CD4-positive, alpha-beta T cell treated with Interleukin-2 at 100 ng/mL for 4 hours (primary cell): Measurements from ENCODE around the gene TNS1.

Experiments
- DNase-seq: peaks from one replicate; pipeline ENCODE4 v3.0.0-alpha.2; 2020; ENCODE audit warnings: low spot score

TNS1 gene

DNA sequence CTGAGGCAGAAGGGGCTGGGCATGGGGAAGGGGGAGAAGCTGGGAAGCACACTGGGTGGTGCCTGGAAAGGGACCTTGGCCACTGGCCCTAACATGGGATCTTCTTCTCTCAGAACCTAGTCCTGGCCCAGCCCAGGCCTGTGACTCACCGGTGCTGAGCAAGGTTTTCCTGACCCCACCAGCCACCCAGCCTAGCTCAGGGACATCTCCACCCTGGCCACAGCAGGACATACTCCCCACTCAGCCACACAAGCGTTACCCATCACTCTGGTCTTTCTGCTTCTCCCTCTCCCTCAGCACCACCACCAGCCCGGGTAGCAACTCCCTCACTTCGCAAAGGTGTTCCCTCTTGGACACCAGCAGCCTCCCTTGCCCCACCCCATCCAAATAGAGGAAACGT lies 22.8 kb downstream of the TNS1 start:
- no peak for DNase-seq

DNA sequence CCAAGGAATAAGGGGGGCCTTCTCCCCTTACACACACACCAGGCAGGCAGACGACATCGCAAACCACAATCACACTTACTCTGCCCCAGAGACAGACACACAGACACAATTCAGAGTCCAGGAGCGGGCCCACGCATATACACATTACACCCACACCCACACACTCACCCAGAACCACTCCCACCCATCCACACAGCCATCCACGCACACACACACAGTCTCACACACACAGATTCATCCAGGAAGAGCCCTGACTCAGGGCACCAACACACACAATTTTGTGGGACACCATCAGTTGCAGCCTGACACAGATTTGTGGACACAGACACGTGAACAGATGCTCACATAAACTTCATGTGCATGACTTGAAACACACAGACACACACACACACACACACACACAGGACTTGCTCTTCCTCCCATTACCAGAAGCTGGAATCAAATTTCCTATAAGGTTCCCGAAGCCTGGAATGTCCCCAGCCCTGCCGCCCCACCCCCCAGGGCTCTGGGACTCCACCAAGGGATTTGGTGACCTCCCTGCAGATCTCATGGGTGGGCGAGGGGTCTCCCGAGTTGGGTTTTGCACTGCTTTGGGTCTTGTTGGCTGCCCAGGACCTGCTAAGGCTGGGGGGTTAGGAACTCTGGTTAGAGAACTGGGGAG lies 23.5 kb downstream of the TNS1 start:
- no peak for DNase-seq

DNA sequence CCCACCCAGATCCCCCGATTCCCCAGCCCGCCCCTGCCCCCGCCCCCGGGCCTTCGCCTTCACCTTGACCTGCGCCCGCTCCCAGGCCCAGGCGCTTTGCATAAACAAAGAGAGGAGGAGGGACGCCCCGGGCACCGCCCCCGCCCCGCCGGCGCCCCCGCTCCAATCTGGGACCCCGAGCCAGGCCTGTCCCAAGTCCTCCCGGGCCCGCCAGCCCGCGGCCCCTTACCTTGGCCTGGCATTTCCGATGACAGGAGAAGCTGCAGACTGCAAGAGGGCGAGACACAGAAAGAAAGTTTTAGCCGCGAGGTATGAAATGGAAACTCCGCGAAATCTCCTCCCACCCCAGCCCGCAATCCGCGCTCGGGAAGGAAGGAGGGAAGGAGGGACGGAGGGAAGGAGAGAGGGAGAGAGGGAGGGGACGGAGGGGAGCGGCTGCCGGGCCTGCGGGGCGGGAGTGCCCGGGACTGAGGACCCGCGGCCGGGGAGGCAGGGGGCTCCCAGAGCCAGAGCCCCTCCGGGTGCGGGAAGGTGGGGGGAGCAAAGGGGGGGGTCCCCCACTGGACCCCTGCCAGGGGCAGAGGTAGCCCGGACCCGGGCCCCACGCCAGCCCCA lies 24.2 kb downstream of the TNS1 start:
- no peak for DNase-seq

DNA sequence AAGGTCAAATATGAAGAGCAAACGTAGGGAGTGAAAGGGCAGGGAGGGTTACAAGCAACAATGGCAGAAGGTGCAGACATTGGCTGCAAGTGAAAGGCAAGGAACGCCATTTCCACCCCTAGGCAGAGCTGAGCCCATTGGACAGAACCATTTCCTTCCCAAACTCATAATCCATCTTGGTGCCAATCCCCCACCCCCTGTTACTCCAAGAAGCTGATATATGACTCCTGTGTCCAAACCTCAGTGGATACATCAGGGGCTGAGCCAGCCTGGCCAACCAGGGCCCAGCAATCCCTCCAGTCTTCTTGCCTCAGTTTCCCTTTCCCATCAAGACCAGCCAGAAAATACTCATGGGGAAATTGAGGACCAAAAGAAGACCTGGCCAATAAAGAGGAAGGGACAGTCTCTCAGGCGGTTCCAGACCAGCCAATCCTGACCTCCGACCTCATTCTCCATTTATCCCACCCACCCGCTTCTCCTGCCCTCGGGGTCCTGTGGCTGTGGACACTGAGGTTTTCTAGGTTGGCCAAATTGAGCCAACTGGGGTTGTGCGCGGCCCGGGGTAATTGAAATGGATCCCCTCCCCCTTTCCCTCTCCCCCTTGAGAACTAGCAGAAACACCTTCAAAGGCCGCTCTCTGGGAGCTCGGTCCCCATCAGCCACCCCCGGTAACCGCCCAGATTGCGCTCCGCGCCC lies 24.8 kb downstream of the TNS1 start:
- no peak for DNase-seq

DNA sequence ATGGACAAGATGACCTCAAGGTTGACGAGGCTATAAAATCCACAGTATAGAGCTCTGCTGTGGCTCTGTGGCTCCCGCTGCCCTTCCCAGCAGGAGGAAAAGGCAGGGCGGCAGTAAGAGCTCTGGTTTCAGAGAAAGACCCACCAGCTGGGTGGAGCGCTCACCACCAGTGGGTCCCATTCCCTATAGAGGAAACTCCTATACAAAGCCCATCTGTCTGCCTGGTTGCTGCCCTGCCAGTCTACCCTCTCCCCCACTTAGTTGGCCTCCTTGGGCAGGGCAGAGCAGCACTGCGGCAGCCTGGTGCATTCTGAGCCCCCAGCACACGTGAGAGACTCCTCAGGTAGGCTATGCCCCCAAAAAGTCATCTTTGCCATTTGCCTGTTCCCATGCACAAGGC lies 26.5 kb downstream of the TNS1 start:
- no peak for DNase-seq

DNA sequence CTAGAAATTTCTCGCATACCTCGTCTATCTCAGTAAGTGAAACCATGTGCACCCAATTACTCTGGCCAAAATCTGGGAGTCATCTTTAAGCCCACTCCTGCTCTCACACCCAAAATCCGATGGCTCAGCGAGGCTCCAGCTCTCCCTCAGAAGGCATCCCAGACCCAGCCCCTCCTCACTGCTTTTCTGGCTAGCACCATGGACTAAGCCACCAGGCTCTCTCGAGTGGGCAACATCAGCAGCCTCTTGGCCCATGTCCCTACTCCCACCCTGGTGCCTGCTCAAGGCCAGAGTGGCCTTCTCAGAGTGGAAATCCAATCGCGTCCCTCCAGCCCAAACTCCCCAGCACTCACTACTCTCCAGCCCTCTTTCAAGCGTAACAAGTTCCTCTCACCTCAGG lies 27.2 kb downstream of the TNS1 start:
- DNase-seq, result no peak

DNA sequence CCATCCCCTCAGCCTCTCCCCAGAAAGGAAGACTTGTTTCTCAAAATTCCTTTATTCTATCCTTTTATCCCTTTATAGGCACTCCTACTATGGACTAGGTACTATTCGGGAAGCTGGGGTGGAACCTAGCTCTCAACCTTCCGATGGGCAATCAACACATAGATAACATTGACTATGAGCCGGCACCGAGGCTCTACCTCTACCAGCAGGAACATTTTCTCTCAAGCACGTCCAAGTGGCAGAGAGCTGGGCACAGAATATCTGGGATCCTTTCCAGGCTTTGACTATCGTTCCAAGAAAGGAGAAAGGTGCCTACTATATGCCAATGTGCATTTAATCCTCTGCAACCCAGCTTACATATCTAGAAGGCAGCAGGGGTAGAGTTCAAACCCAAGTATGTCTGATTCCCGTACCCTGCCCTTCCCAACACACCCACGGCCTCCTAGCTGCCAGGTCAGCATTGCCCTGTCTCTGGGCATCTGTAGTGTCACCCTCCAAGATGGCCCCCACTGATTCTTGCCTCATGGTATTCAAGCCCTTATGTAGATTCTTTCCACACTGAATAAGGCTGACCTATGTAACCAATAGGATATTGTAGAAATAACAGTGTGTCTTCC lies 28.3 kb downstream of the TNS1 start:
- DNase-seq, result no peak

DNA sequence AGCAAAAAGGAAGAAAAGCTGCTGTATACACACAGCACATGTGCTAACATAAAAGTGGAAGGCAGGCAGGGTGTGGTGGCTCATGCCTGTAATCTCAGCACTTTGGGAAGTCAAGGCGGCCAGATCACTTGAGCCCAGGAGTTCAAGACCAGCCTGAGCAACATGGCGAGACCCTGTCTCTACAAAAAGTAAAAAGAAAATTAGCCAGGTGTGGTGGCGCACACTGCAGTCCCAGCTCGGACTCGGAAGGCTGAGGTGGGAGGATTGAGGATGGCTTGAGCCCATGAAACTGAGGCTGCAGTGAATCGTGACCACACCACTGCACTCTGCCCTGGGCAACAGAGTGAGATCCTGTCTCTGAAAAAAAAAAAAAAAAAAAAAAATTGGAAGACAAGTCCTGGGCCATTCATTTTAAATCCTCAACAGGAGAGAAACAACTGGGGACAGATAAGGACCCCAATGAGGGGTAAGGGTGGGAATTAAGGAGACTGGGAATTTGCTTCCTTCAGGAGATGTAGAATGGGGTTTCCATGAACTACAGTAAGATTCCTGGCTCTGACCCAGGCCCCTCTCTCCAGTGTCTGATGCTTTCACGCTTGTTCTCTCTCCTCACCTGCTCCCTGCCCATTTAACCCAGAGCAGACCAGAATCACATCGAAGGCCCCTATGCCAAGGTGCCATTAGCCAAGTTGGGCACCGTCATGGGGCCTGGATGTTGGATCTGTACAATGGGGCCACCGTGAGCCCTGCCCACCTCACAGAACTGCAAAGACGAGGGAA lies 29.6 kb downstream of the TNS1 start:
- DNase-seq, result no peak

DNA sequence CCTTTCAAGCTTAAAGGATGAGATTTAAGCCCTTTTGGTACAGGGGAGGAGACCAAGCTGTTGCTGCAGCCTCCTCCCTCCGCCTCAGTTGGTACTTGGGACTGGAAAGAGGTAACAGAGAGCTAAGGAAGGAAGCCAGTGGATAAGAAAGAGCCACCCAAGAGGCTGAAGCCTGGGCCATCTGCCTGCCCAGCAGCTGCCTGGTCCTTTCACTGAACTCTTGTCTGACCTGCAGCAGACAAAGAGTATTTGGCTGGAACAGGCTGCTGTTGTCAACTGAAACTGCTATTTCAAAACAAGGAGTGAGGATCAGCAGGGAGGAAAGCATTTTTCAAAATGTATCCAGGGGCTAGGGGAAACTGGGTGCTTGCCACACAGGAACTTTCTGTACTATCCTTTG lies 30.3 kb downstream of the TNS1 start:
- DNase-seq, result no peak

DNA sequence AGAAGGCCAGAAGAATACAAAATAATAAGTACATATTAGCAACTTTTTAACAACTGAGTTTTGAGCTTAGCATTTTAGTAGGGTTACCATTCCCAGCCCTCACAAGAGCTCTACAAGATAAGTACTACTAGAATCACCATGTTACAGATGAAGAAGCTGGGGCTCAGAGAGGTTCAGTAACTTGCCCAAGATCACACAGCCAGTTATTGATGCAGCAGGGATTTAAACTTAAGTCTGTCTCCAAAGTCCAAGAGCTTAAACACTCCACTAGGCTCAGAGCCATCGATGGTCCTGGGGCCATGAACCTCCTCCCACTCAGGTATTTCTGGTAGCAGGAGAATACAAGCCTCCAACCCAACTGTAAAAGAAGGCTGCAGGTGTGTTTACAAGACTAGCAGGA lies 30.8 kb downstream of the TNS1 start:
- DNase-seq, result no peak

DNA sequence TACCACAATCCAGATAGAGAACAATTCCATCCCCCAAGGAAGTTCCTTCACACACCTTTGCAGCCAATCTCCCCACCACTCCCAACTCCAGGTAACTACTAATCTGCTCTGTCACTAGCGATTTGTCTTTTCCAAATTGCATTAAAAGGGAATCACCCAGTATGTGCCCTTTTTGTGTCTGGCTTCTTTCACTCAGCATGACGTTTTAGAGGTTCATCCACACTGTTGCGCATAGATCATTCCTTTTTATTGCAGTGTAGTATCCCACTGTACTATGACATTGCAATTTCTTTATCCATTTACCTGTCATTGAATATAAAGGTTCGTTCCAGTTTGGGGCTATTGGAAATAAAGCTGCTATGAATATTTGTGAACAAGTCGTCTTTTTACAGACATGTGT lies 31.6 kb downstream of the TNS1 start:
- DNase-seq, result no peak

DNA sequence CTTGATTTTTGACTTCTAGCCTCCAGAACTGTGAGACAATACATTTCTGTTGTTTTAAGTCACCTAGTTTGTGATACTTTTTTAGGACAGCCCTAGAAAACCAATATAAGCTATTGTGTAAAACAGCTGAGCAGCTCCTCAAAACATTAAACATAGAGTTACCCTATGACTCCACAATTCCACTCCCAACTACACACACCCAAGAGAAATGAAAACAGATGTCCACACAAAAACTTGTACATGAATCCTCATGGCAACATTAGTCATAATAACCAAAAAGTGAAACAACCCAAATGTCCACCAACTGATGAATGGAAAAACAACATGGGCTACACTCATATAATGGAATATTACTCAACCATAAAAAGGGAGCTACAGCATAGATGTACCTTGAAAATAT lies 32.6 kb downstream of the TNS1 start:
- DNase-seq, result no peak

DNA sequence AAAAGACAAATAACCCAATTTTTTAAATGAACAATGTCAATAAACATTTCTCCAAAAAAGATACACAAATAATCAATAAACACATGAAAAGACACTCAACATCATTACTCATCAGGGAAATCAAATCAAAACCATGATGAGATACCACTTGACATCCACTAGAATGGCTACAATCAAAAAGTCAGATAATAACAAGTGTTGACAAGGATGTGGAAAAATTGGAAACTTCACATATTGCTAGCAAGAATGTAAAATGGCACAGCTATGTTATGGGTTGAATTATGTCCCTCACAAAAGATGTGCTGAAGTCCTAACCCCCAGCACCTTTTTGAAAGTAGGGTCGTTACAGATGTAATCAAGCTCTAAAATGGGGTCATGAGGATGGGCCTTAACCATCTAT lies 33.2 kb downstream of the TNS1 start:
- no peak for DNase-seq

DNA sequence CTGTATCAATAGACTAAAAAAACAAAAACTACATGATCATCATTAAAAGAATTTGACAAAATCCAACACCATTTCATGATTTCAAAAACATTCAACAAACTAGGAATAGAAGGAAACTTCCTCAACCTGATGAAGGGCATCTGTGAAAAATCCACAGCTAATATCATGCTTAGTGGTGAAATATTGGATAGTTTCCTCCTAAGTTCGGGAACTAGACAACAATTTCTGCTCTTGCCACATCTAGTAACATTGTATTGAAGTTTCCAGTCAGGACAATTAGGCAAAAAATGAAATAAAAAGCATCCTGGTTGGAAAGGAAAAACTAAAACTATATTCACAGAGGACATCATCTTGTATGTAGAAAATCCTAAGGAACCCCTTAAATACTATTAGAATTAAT lies 34.8 kb downstream of the TNS1 start:
- no peak for DNase-seq

DNA sequence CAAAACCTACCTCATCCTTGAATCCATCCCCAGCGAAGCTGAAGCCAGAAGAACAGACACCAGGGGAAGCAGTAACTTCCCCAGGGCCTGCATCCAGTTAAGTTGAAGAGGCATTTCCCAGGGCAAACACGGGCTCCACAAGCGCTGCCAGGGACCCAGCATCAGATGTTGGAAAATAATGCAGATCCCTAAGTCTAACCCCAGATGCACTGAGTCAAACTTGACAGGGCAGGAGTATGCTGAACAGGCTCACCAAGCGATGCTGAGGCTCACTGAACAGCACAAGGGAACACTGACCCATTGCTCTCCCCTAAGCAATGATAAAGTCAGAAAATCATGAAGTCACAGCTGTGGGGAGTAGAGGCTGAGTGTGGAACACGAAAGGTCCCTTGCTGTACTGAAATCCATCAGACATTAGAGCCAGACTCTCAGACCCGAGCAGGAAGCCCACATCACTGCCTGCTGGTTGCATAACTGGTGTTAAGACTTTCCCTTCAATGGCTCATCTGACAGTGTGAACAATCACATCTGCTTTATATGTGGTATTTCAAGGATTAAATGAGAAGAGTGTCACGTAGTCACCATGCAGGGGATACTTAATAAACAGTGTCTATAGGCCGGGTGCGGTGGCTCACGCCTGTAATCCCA lies 36.2 kb downstream of the TNS1 start:
- no peak for DNase-seq

DNA sequence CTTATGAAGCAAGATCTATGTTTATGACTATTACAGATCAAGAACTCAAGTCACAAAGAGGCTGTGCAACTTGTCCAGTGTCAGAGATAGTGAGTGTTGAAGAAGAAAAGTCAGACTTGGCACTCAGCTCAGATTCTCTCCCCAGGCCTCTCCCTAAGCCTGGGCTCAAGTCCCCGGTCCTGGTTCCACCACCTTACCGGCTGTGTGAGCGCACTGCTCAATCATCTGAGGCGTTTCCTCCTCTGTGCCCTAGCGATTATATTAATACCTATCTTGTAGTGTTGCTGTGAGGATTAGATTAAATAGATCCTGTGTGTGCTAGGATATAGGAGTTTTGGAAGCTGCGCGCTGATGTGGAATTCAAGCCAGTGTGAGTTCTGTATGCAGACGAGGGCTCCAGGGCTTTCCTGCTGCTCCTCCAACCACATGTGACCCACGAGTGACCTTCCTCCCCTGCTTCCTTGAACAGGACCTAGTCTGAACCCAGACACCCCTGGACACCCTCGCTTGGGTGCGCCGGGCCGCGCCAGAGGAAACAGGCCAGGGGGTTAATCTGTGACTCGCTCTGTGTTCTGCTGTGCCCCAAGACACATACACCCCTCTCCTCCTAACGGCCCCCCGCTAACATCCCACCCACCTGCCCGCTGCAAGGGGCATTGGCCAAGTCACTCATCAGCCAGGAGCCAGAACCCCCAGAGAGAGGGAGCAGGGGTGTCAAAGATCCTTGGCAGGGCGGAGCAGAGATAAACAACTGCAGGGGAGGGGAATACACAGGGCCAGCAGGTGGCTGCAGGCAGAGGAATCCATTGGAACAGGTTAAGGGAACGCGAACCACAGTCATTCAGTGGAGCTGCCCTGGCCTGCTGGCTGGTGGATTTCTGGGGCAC lies 38.3 kb downstream of the TNS1 start:
- DNase-seq, result no peak

DNA sequence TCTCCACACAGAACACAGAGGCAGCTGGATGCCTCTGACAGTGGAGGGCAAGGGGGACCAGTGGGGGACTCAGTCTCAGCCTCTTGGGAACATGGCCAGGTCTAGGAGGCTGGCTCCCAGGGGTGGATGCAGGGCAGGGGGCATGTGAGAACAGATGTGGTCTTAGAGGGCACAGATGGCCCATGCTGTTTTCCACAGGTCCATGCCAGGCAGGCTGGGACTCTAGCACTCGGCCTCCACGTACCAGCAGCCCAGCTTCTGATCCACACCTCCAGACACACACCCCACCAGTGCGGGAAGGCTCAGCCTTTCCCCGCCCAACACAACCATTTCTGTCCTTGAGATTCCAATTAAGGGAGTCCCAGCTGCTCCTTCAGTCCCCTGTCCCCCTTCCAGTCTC lies 42.4 kb downstream of the TNS1 start:
- no peak for DNase-seq

DNA sequence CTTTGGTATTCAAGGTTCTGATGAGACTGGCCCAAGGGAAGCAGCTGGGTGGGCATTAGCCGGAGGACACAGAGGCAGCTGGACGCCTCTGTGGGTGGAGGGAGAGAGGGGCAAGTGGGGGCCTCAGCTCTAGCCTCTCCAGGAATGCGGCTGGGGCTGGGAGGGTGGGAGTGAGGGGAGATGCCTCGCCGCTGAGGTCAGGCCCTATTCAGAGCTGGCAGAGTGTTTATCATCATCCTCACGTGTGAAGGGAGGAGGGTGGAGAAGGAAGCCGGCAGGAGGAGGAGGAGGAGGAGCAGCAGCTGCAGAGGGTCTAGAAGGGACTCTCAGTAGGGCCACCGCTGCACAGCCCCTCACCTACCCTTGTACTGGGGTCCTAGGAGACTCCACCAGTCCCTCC lies 43.1 kb downstream of the TNS1 start:
- DNase-seq, result no peak

DNA sequence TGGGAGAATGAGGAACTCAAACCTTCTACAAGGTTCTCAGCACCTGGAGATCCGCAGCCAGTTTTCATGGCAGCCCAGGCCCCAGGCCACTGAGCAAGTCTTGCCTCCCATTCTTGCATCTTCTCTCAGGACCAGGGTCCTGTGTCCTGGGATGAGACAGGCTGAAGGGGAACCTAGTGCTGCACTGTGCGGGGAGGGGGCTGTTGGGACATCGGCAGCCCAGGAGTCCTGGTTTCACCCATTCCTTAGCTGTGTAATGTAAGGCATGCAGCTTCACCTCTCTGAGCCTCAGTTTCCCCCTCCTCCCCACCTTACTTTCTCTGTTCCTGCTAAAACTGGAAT lies 43.9 kb downstream of the TNS1 start:
- DNase-seq, result no peak

DNA sequence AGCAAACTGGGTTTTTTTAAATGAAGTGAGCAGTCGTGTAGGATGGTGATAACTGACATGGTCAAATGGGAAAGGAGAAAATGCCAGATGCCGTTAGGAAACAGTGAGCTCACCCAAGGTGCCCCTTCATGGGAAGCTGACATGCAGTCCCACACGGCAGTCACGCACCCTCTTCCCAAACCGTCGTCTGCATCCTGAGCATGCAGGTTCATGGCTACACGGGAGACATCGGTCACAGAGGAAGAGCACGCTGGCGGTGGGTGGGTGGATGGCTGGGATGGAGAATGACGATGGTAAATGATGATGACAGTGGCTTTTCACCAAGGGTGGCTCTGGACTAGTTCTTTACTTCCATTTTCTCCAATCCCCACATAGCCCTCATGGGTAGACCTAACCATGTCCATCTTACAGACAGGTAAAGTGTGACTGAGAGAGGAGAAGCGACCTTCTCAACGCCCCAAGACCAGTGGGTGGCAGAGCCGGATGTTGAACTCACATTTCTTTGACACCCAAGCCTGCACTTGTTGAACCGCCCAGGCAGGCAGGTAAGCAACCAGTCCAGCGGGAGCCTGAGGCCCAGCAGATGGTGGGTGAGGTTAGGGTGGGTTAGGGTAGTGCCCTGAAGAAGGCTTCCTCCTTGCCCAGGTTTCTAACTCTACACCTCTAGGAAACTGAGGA lies 44.5 kb downstream of the TNS1 start:
- DNase-seq, result no peak
